GM21619 (cell line): ENCODE data around the gene CKB.

ENCODE experiments used
- ATAC-seq: cut with Tn5 transposase; IDR thresholded peaks from one replicate; pipeline ENCODE4 v1.9.1; 2021; ENCODE audit not compliant: unreplicated experiment

Gene CKB

DNA sequence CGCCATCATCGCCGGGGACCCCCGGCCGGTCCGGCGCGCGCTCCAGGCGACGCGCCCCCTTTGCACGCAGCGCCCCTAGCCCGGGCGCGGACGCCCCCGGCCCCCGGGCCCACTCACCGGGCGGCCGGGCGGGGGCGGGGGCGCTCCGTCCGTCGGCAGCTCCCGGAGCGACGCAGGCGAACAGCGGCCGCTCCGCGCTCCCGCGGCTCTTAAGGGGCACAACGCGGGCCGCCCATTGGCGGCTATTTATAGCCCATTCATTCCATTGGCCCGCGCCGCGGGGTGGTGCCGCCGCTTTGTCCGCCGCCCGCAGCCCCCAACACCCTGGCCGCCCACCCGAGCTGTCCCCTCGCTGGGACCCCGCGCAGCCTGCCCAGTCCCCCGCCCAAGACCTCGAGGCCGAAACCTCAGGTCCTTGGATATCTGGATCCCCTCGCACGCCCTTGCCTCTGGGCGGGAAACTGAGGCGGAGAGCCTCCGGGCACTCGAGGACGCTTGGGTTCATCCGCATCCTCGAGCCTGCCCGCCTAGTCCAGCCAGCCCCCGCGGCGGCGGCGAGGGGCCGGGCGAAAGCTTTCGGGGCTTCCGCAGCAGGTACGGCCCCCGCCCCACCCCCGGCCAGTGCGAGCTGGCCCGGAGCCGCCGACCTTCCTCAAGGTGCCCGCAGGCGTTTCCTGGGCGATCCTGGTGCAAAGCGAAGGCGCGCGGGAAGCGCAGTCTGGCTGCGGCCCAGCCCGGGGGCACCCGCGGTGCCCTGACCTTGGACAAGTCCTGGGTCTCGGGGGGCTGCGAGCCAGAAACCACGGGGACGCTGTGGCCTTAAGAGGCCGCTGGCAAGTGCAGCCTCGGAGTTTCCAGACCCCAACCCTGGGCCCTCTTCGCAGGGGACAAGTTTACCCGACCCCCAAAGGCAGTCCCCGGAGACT, at the start of gene CKB:
Gene CKB (minus strand): TSS at position 182 of the 926 bp plus-strand sequence. CDS start 337 bp downstream, outside the sequence.
- ATAC-seq = no peak

GRCh38 chr14:103569408-103569807, 46.8 kb upstream of the CKB start:
- no peak for ATAC-seq

GRCh38 chr14:103568952-103569351, 46.3 kb upstream of the CKB start:
- no peak for ATAC-seq

DNA sequence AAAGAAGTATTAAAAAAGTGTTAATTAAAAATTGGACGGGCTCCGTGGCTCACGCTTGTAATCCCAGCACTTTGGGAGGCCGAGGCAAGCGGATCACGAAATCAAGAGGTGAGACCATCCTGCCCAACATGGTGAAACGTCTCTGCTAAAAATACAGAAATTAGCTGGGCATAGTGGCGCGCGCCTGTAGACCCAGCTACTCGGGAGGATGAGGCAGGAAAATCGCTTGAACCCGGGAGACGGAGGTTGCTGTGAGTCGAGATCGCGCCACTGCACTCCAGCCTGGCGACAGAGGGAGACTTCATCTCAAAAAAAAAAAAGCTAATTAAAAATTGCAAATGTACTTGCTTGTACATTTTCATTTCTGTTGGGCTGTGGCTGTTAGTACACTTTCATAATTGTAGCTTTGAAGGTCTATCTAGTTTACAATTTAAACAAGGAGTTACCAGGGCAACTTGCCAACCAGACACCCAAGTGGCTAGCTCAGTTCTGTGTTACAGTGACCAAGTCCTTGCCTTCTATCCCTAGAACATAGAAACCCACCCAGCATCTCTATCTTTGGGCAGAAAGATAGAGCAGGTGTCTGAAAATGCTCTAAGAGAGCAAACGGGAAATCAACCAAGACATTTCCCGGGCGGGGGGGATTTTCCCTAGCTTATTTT, 41.3 kb upstream of the CKB start:
- no peak for ATAC-seq

- no peak for ATAC-seq
Observed at GRCh38 chr14:103563226-103563620, 40.6 kb upstream of the CKB start.

DNA sequence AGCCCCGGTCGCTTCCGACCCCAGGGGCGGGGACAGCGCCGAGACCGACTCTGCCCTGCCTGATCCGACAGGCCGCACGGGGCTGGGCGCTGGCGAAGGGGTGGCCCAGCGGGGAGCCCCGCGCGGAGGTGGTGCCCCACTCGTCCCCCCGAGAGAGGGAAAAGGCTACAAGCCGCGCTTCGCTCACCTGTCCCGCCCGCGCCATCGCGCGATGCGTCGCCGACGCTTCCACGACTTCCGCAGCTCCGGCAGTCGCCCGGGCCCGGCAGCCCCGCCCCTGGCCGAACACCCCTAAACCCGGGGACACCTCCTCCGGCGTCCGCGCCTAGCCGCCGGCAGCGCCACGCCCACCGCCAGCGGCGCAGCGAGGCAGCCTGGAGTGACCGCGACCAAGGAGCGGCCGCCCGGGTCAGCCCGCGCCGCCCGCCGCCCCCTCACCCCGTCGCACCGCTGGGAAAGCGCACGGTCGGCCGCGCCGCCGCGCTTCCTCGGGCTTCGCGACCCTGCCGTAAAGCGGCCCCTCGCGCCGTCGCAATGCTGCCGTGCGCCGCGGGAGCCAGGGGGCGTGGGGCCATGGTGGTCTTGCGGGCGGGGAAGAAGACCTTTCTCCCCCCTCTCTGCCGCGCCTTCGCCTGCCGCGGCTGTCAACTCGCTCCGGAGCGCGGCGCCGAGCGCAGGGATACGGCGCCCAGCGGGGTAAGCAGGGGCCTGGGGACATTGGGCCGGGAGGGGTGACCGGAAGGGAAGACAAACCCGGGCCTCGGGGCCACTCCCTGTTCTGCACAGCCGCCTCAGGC, 40.0 kb upstream of the CKB start, which contains the start of the genes BAG5 and COA8:
Gene BAG5 (minus strand): TSS at position 229 of the 797 bp plus-strand sequence. CDS start 1,493 bp downstream, outside the sequence.
Gene COA8 (plus strand): TSS at position 532 of the 797 bp plus-strand sequence. CDS start 42 bp downstream, at position 574.
- ATAC-seq = peak; percentile 74

DNA sequence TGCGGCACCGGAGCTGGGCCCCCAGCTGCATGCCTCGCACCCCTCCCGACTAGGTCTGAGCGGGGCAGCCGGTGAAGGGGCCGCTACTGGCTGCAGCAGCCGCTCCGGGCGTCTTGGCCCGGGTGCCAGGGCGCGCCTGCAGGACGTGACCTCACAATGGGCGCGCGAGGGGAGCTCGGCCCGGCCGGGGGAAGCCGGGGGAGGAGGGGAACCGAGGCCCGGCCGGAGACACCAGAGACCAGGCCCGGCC, 39.5 kb upstream of the CKB start:
- ATAC-seq = peak; percentile 23

GRCh38 chr14:103561381-103562178, 39.0 kb upstream of the CKB start:
- peak; percentile 29 for ATAC-seq

- no peak for ATAC-seq
Observed at GRCh38 chr14:103560691-103561090, 38.1 kb upstream of the CKB start.

DNA sequence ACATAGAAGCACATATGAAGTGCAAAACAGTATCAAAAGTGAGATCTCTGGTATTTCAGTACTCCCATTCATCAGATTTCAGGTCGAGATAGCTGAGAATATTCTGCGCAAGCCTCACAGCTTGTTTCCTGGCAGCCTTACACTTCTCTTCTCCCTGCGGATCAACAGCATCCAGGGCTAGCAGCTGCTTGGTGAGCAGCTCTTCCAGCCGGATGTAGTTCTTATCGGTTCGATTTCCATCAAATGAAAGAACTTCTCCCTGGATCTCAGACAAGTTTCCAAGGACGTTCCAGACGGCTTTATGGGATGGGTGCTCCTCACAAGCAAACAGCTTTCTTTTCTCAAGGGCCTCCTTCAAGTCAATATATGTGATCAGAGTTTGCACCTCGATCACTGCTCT, 37.1 kb upstream of the CKB start:
- no peak for ATAC-seq

GRCh38 chr14:103558071-103558882, 35.6 kb upstream of the CKB start:
- no peak for ATAC-seq

DNA sequence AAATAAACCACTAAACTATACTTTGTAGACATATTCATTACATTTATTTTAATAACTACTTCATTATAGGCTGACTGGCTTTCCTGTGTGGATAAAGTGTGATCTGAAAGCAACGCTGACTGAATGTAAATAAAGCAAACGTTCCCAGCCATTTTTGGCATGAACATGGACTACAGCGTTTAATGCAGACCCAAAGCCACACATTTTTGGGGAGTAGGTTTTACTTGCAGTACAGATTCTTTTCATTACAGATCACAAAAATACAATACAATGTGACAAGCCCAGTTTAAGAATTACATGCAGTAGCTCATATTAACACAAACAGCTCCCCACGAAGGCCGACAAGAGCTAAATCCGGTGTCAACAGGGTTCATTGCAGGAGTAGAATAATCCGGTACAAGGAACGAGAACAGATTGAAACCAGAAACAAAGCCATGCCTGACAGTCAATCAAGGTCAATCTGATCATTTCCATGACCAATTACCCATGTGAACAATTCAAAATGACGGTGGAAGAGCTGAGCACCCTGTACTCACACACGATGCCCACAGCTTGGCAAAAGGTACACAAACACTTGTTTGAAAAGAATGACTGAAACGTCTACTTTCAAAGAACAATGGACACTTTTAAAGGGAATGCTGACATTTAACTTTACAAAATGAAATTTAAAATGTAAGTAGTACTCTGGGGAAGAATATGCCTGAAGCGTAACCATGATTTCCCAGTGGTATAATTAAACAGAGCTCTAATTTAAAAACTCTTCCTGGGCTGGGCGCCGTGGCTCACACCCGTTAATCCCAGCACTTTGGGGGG, 34.5 kb upstream of the CKB start:
- ATAC-seq = no peak

DNA sequence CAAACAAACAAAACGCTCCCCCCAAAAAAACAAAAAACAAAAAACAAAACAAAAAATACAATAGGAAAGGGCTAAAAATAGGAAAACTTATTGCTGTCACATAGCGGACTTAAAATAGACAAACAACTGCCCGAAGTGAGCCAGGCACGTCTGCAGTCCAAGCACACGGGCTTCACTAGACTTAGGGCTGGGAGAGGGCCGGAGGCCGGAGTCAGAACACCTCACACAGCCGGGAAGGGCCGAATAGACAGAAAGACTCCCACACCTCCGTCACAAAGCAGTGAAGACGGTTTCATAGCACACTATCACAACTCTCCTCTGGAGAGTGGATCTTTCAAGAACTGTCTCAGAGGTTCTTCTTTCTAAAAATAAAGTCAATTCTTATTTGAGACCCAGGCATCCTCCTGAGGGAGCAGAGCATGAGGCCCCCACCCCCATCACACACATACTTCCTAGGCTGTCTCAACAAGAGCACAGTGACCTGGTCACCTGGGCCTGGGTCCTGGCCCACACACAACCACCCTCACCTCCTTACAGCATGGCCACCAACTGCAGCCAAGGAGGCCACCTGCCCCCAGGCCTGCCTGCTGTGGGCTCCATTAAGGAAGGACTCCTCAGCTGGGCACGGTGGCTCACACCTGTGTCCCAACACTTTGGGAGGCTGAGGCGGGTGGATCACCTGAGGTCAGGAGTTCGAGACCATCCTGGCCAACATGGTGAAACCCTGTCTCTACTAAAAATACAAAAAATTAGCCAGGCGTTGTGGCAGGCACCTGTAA, 33.1 kb upstream of the CKB start:
- ATAC-seq = no peak

- no peak for ATAC-seq
Observed at GRCh38 chr14:103552846-103553210, 30.2 kb upstream of the CKB start.

DNA sequence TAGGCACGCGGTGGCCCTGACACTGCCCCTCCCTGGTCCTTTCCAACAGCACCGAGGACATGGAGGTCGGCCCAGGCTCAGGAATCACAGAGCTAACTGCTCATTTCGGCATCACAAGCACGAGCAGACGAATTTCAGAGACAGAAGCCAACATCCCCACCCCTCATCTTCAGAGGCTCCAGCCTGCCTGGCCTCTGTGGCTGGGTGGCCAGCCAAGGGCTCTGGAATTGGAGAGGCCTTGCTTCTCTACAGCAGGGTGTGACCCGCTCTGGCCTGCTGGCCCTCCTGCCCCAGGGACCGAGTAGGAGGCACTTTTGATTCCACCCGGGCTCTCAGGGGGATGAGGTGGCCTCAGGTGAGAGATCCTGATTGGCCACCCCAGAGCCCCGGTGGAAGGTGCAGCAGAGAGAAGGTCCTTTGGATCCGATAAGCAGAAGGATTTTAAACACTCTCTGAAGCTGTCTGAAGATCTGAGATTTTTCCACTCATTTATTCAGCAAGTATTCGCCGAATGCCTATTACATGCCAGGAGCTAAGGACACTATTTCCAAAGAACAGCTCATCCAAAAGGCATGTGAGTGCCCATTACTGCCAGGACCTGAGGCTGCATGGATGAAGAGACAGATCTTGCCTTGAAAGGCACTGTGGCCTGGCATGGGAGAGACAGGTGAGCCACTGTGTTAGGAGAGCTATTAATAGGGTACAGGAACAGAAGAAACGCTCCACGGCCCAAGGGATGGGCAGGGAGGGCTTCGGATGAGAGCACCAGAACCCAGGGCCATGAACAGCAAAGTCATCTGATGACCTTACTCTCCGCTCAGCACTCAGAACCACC, 29.6 kb upstream of the CKB start:
- ATAC-seq = no peak

GRCh38 chr14:103551338-103551762, 28.7 kb upstream of the CKB start:
- ATAC-seq = no peak
